Measurements from ENCODE around the gene EPB41. TPM values are rescaled to one million over a fixed set of nuclear protein-coding genes. Genes with fewer than 3 reads are reported as not detected.

EPB41 gene
- total and polyA plus RNA-seq, 9 of the 15 experiments (the other 6 are each of a cell fraction or from before 2014, with no cell fraction given): 3.7 to 213 (median 141) TPM

- TF ChIP-seq HSF4 (CRISPR knock-in tag; IDR thresholded peaks at IDR 0.05; ENCODE audit: borderline replicate concordance) (no peak), SMAD3 (CRISPR knock-in tag; conservative IDR thresholded peaks at IDR 0.05) (no peak), MTA3 (IDR thresholded peaks at IDR 0.05; ENCODE audit: borderline replicate concordance) (0 out of 2 replicates have a peak, but pooled peaks have one; percentile 13), CTBP1 (IDR thresholded peaks at IDR 0.05; ENCODE audit: borderline replicate concordance) (0 out of 2 replicates have a peak, but pooled peaks have one; percentile 35), NFRKB (IDR thresholded peaks at IDR 0.05; ENCODE audit: low read depth) (0 out of 2 replicates have a peak, but pooled peaks have one; percentile 32), MEF2D (tag; conservative IDR thresholded peaks at IDR 0.05; ENCODE audit: low read depth) (0 out of 2 replicates have a peak, but pooled peaks have one; percentile 14), BRD9 (IDR thresholded peaks at IDR 0.05; ENCODE audit: low read depth, partially characterized antibody) (no peak), PHB2 (IDR thresholded peaks at IDR 0.05; ENCODE audit: low read depth) (0 out of 2 replicates have a peak, but pooled peaks have one; percentile 19)
Measured at GRCh38 chr1:28925350-28925891, 11.1 kb downstream of the EPB41 start (continued).

DNA sequence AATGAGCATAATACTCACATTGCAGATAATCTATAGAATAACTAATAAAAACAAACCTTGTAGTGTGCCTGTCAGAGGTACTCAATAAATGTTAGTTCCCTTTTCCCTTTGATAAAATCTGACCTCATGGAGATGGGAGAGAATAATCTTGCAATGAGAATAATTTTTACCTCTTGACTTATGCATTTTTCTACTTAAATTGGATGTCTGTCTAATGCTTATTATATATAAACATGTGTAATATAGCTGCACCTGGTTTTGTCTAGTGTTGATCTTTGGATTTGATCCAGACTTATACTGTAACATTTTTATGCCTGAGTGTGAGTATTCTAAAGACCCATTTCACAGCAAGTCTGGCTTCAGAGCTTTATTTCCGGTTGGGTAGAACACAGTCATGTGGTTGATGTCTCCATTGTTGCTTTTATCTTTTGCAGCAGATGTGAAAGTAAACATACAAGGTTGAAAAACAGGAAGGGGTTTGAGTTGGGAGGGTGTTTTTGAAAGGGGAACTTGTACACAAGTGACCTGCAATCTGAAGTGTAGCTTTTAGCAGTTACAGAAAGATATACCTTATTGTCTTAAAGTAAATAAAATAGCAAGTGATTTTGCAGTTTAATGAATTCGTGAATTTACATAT, 12.4 kb downstream of the EPB41 start:
- peaks cover 4% of the 10 kb centered on the region; the same call in 2 of the 3 replicates for H3K36me3 ChIP-seq (ENCODE audit: control insufficient read depth, insufficient read depth, low read length)
- no peak overlapping the region for H2AFZ ChIP-seq (ENCODE audit: low read depth, low read length)
- no peaks in the 10 kb centered on the region for H4K20me1 ChIP-seq (replicated peaks; ENCODE audit: control insufficient read depth, insufficient read depth, low read length)
- peak; percentile 98 for FAIRE-seq
- peak; percentile 56 to 91 (median 72) for DNase-seq (ENCODE audit: extremely low read depth in 1 of 4, low spot score in 3 of 4)
- no peaks in the 10 kb centered on the region for H3K9me1 ChIP-seq (ENCODE audit: control insufficient read depth, insufficient read depth, low read length)
- WGBS (ENCODE audit: insufficient coverage, low coverage, missing lambda C conversion rate): 4% methylated on average over 2 of the region's 2 CpGs
- in situ Hi-C loops (cut with MboI): no loop called here
- POLR2A ChIA-PET: interaction anchor here (0.8 to 5.2 kb wide), 20 partner anchors 9 to 278 kb away, joined by 3 to 35 read pairs (median 4); partner anchors contain the start of genes EPB41 and RNU11
- H3K9me3 ChIP-seq (replicated peaks; ENCODE audit: control insufficient read depth, insufficient read depth, low read depth, low read length): no peaks in the 10 kb centered on the region
- BruUV-seq (replicated peaks): no TSS peak
- H3K4me2 ChIP-seq (ENCODE audit: insufficient read depth, low read length): peak overlapping the region; percentile 63
- H3K9ac ChIP-seq (ENCODE audit: insufficient read depth in 1 of 2, low read depth in 2 of 2, low read length in 2 of 2): peak overlapping the region in 1 of 2 experiments; percentile 68; a peak in 2 of 4 replicates
- intact Hi-C loops (cut with micrococcal nuclease): loop anchor here (1.0 to 5.0 kb wide), 2 partner anchors 40 to 106 kb away; no protein-coding TSS in a partner anchor
- CTCF ChIA-PET (ENCODE audit: low intra/inter-chr PET ratio): interaction anchor here (0.5 kb wide), 1 partner anchor 43 kb away, joined by 3 read pairs; no protein-coding TSS in a partner anchor
- no peak overlapping the region for H3K4me3 ChIP-seq
- peak overlapping the region; percentile 86 for H3K27ac ChIP-seq (ENCODE audit: extremely low read depth, low read depth, low read length)
- no peaks in the 10 kb centered on the region for H3K27me3 ChIP-seq (ENCODE audit: control insufficient read depth in 2 of 2, insufficient read depth in 2 of 2, low read length in 2 of 2)
- H3K79me2 ChIP-seq (ENCODE audit: control insufficient read depth, insufficient read depth, low read length): peaks cover 94% of the 10 kb centered on the region
- H3K4me1 ChIP-seq (replicated peaks in 1 of 2; ENCODE audit: control insufficient read depth in 2 of 2, insufficient read depth in 2 of 2, low read length in 2 of 2): peaks cover 30 to 34% of the 10 kb centered on the region in 2 experiments; a peak in 4 of 5 replicates
- peak; percentile 89 for ATAC-seq
- TF ChIP-seq E2F3 (CRISPR knock-in tag; IDR thresholded peaks at IDR 0.05): no peak
- TF ChIP-seq NCOR1 (IDR thresholded peaks at IDR 0.05): peak; percentile 95
- TF ChIP-seq PHF8 (IDR thresholded peaks at IDR 0.05; ENCODE audit: borderline replicate concordance, low read length): no peak
- no peak; the same call in 1 of the 2 replicates for TF ChIP-seq ZNF239 (CRISPR knock-in tag; IDR thresholded peaks at IDR 0.05)
- no peak for TF ChIP-seq PRMT5 (CRISPR knock-in tag; IDR thresholded peaks at IDR 0.05)
- TF ChIP-seq, protein P1, sequence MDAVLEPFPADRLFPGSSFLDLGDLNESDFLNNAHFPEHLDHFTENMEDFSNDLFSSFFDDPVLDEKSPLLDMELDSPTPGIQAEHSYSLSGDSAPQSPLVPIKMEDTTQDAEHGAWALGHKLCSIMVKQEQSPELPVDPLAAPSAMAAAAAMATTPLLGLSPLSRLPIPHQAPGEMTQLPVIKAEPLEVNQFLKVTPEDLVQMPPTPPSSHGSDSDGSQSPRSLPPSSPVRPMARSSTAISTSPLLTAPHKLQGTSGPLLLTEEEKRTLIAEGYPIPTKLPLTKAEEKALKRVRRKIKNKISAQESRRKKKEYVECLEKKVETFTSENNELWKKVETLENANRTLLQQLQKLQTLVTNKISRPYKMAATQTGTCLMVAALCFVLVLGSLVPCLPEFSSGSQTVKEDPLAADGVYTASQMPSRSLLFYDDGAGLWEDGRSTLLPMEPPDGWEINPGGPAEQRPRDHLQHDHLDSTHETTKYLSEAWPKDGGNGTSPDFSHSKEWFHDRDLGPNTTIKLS (IDR thresholded peaks at IDR 0.05; ENCODE audit: borderline replicate concordance, low read depth): peak; percentile 52; the same call in 1 of the 2 replicates
- peak; percentile 86 for TF ChIP-seq POLR2H (tag; IDR thresholded peaks at IDR 0.05; ENCODE audit: low read depth)
